Anterior cingulate cortex (tissue), 58 donors: ENCODE results near the gene AGRP.
"Not testable (repeated sequence)": the region's sequence is repeated elsewhere in the genome, so short reads cannot be mapped to it uniquely, and the experiment has no call there.

Source experiments
- DNase-seq, 58 donors: peaks; one replicate each; lab custom pipeline; 2025; lab: John Stamatoyannopoulos, UW

AGRP gene

GRCh38 chr16:67483150-67483549, at the start of gene AGRP:
AGRP (minus strand) TSS chr16:67483547; CDS start chr16:67483398, 149 bp downstream.
- DNase-seq, result no peak

GRCh38 chr16:67531247-67531646, 47.9 kb upstream of the AGRP start:
- DNase-seq, result peak in 7 of 58 donors; percentile 20 to 40 (median 25)

- peak in 53 of 58 donors; percentile 25 to 81 (median 63) for DNase-seq
Measured at GRCh38 chr16:67530013-67530939, 46.9 kb upstream of the AGRP start.

- DNase-seq, result no peak
Measured at GRCh38 chr16:67529582-67530012, 46.2 kb upstream of the AGRP start.

GRCh38 chr16:67528870-67529581, 45.7 kb upstream of the AGRP start:
- DNase-seq, result peak in 7 of 58 donors; percentile 33 to 67 (median 48)

GRCh38 chr16:67528222-67528869, 45.0 kb upstream of the AGRP start, which contains the start of gene RIPOR1:
RIPOR1 (plus strand) TSS chr16:67528829; CDS start chr16:67538447, 9,618 bp downstream.
- peak in 41 of 58 donors; percentile 14 to 70 (median 55) for DNase-seq

GRCh38 chr16:67526149-67526791, 42.9 kb upstream of the AGRP start:
- DNase-seq, result no peak

- DNase-seq, result peak in 1 of 58 donors; percentile 19
Measured at GRCh38 chr16:67525176-67525860, 42.0 kb upstream of the AGRP start.

- peak; percentile 19 to 97 (median 84) for DNase-seq
Measured at GRCh38 chr16:67521095-67521804, 37.9 kb upstream of the AGRP start.

GRCh38 chr16:67519242-67519641, 35.9 kb upstream of the AGRP start:
- no peak for DNase-seq

- no peak for DNase-seq
Measured at GRCh38 chr16:67518676-67519075, 35.3 kb upstream of the AGRP start.

- DNase-seq, result no peak
Measured at GRCh38 chr16:67517661-67518423, 34.5 kb upstream of the AGRP start.

- DNase-seq, result no peak
Measured at GRCh38 chr16:67517155-67517445, 33.8 kb upstream of the AGRP start.

GRCh38 chr16:67516296-67517154, 33.2 kb upstream of the AGRP start:
- peak in 3 of 58 donors; percentile 24 to 52 (median 46) for DNase-seq

GRCh38 chr16:67514382-67514828, 31.1 kb upstream of the AGRP start:
- DNase-seq, result peak in 21 of 58 donors; percentile 6 to 65 (median 32)

- not testable (repeated sequence) for DNase-seq
Measured at GRCh38 chr16:67513892-67514291, 30.5 kb upstream of the AGRP start.

- no peak for DNase-seq
Measured at GRCh38 chr16:67509016-67509415, 25.7 kb upstream of the AGRP start.
